ENCODE measurements around the gene AP2A2.

DNA sequence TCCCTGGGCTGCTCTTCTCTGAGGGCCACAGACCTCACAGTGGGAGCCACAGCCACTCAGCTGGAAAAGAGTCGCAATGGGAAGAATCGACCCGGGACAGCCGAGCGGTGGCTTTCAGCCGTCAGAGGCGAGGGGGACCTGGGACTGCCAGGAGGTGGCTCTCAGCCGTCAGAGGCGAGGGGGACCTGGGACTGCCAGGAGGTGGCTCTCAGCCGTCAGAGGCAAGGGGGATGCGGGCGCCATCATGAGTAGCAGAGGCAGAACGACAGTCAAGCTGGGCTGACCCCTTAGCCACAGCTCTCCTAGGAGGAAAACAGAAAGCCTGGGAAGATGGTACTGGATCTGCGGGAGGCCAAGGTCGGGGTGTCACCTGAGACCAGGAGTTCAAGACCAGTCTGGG, 134.1 kb downstream of the AP2A2 start:
- TF ChIP-seq POLR2A (IDR thresholded peaks at IDR 0.05), result no peak
- TF ChIP-seq, protein P1, sequence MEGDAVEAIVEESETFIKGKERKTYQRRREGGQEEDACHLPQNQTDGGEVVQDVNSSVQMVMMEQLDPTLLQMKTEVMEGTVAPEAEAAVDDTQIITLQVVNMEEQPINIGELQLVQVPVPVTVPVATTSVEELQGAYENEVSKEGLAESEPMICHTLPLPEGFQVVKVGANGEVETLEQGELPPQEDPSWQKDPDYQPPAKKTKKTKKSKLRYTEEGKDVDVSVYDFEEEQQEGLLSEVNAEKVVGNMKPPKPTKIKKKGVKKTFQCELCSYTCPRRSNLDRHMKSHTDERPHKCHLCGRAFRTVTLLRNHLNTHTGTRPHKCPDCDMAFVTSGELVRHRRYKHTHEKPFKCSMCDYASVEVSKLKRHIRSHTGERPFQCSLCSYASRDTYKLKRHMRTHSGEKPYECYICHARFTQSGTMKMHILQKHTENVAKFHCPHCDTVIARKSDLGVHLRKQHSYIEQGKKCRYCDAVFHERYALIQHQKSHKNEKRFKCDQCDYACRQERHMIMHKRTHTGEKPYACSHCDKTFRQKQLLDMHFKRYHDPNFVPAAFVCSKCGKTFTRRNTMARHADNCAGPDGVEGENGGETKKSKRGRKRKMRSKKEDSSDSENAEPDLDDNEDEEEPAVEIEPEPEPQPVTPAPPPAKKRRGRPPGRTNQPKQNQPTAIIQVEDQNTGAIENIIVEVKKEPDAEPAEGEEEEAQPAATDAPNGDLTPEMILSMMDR (IDR thresholded peaks at IDR 0.05), result no peak

Data from lower leg skin (tissue), 3 donors.